BLaER1 treated with 17β-estradiol and CSF1 and Interleukin-3, amounts not matched to agents 10 nM and 100 nM (cell line): ENCODE data around the gene UHMK1.
"Not testable (repeated sequence)": the region's sequence is repeated elsewhere in the genome, so short reads cannot be mapped to it uniquely, and the experiment has no call there.

Source experiments
- H3K27ac ChIP-seq, 11 experiments: shearing (Covaris generic); formaldehyde crosslinking; 2 replicates each; pipeline ENCODE4 v1.8.1; 2022
- H3K27me3 ChIP-seq, 11 experiments: shearing (Covaris generic); formaldehyde crosslinking; 2 replicates each; pipeline ENCODE4 v1.8.1; 2022
- H3K36me3 ChIP-seq, 11 experiments: shearing (Covaris generic); formaldehyde crosslinking; 2 replicates each; pipeline ENCODE4 v1.8.1; 2022
- H3K4me1 ChIP-seq, 10 experiments: shearing (Covaris generic); formaldehyde crosslinking; 2 replicates each; pipeline ENCODE4 v1.8.1; 2022
- H3K4me2 ChIP-seq, 11 experiments: shearing (Covaris generic); formaldehyde crosslinking; 2 replicates each; pipeline ENCODE4 v1.8.1; 2022
- H3K4me3 ChIP-seq, 10 experiments: shearing (Covaris generic); formaldehyde crosslinking; 2 replicates each; pipeline ENCODE4 v1.8.1; 2022
- H3K9ac ChIP-seq, 11 experiments: shearing (Covaris generic); formaldehyde crosslinking; 2 replicates each; pipeline ENCODE4 v1.8.1; 2022
- H3K9me3 ChIP-seq, 11 experiments: shearing (Covaris generic); formaldehyde crosslinking; replicated peaks in 1 of 11; 2 replicates each; pipeline ENCODE4 v1.8.1; 2022
- H4K20me1 ChIP-seq, 11 experiments: shearing (Covaris generic); formaldehyde crosslinking; 2 replicates each; pipeline ENCODE4 v1.8.1; 2022
- Cebpa-rat ChIP-seq, 11 experiments: shearing (Covaris generic); IDR thresholded peaks; 2 replicates each; pipeline ENCODE4 v1.8.1; 2022

Gene UHMK1

GRCh38 chr1:162475089-162475488 lies 22.5 kb upstream of the UHMK1 start:
- Histone ChIP-seq H3K9ac (no peak overlapping the region), H4K20me1 (no peaks in the 10 kb centered on the region), H3K4me3 (no peak overlapping the region), H3K4me2 (no peak overlapping the region), H3K27ac (no peak overlapping the region), H3K9me3 (peaks cover 19 to 28% (median 24%) of the 10 kb centered on the region in 11 experiments), H3K27me3 (no peaks in the 10 kb centered on the region), H3K36me3 (no peaks in the 10 kb centered on the region), H3K4me1 (peaks cover 0 to 13% (median 0%) of the 10 kb centered on the region in 10 experiments; a peak in 6 of 20 replicates)
- no peak for TF ChIP-seq Cebpa-rat (IDR thresholded peaks at IDR 0.05)

DNA sequence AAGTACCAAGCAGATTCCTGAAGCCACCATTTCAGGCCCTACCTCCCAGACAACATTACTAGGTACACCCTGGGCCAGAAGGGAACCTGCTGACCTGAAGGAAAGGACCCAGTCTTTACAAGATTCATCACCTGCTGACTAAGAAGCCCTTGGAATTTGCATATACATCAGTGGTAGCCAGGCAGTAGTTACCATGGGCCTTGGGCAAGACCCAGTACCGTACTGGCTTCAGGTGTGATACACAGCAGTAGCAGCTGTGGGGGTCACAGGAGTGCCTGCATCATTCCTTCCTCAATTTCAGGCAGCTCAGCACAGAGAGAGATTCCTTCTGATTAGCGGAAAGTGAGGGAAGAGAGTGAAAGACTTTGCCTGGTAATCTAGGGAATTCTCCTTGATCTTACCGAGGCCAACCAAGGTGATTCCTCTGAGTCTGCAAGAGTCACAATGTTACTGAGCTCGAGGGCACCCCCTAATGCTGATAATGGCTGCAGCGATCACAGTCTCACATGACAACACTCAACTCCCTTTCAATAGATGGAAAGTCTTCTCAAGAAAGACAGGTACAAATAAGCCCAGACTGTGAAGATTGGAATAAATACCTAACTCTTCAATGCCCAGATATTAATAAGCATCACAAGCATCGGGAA lies 22.0 kb upstream of the UHMK1 start:
- no peaks in the 10 kb centered on the region for H4K20me1 ChIP-seq
- no peaks in the 10 kb centered on the region for H3K36me3 ChIP-seq
- no peak overlapping the region for H3K4me2 ChIP-seq
- H3K27me3 ChIP-seq, result no peaks in the 10 kb centered on the region
- peaks cover 19 to 28% (median 24%) of the 10 kb centered on the region in 11 experiments for H3K9me3 ChIP-seq
- H3K4me1 ChIP-seq, result peaks cover 0 to 7% (median 0%) of the 10 kb centered on the region in 10 experiments; a peak in 6 of 20 replicates
- H3K27ac ChIP-seq, result no peak overlapping the region
- no peak overlapping the region for H3K9ac ChIP-seq
- H3K4me3 ChIP-seq, result no peak overlapping the region
- TF ChIP-seq Cebpa-rat (IDR thresholded peaks at IDR 0.05), result no peak

GRCh38 chr1:162476620-162477019 lies 21.0 kb upstream of the UHMK1 start:
- no peak overlapping the region for H3K9ac ChIP-seq
- no peaks in the 10 kb centered on the region for H3K4me1 ChIP-seq
- H4K20me1 ChIP-seq, result no peaks in the 10 kb centered on the region
- no peaks in the 10 kb centered on the region for H3K36me3 ChIP-seq
- H3K27me3 ChIP-seq, result no peaks in the 10 kb centered on the region
- no peak overlapping the region for H3K4me2 ChIP-seq
- TF ChIP-seq Cebpa-rat (IDR thresholded peaks at IDR 0.05), result no peak
- no peak overlapping the region for H3K27ac ChIP-seq
- H3K4me3 ChIP-seq, result no peak overlapping the region
- peaks cover 19 to 28% (median 24%) of the 10 kb centered on the region in 11 experiments for H3K9me3 ChIP-seq

- Histone ChIP-seq H4K20me1 (no peaks in the 10 kb centered on the region), H3K4me2 (no peak overlapping the region), H3K36me3 (no peaks in the 10 kb centered on the region), H3K4me1 (peaks cover 0 to 12% (median 3%) of the 10 kb centered on the region in 10 experiments; a peak in 9 of 20 replicates), H3K27ac (no peak overlapping the region), H3K27me3 (no peaks in the 10 kb centered on the region), H3K9ac (no peak overlapping the region), H3K9me3 (no peaks in the 10 kb centered on the region), H3K4me3 (no peak overlapping the region)
- TF ChIP-seq Cebpa-rat (IDR thresholded peaks at IDR 0.05), result no peak
These were observed 12.4 kb upstream of the UHMK1 start for GRCh38 chr1:162485236-162485635.

GRCh38 chr1:162487241-162487640 lies 10.4 kb upstream of the UHMK1 start:
- Histone ChIP-seq H3K27ac (no peak overlapping the region), H3K4me3 (no peak overlapping the region), H3K27me3 (no peaks in the 10 kb centered on the region), H4K20me1 (no peaks in the 10 kb centered on the region), H3K4me1 (peaks cover 0 to 12% (median 3%) of the 10 kb centered on the region in 10 experiments; a peak in 9 of 20 replicates), H3K36me3 (no peaks in the 10 kb centered on the region), H3K9me3 (no peaks in the 10 kb centered on the region), H3K4me2 (no peak overlapping the region), H3K9ac (no peak overlapping the region)
- TF ChIP-seq Cebpa-rat (IDR thresholded peaks at IDR 0.05), result no peak

- Histone ChIP-seq H3K4me1 (peaks cover 0 to 12% (median 3%) of the 10 kb centered on the region in 10 experiments; a peak in 9 of 20 replicates), H3K9me3 (no peaks in the 10 kb centered on the region), H3K27me3 (no peaks in the 10 kb centered on the region), H3K9ac (no peak overlapping the region), H3K36me3 (no peaks in the 10 kb centered on the region), H3K4me3 (no peak overlapping the region), H4K20me1 (no peaks in the 10 kb centered on the region), H3K4me2 (no peak overlapping the region), H3K27ac (no peak overlapping the region)
- TF ChIP-seq Cebpa-rat (IDR thresholded peaks at IDR 0.05), result no peak
These were observed 9.4 kb upstream of the UHMK1 start for GRCh38 chr1:162488219-162488618.

GRCh38 chr1:162495531-162496233 lies 1.9 kb upstream of the UHMK1 start:
- not testable (repeated sequence) for H3K9me3 ChIP-seq, H3K4me3 ChIP-seq, H3K27ac ChIP-seq, H3K4me2 ChIP-seq, H3K27me3 ChIP-seq, H3K9ac ChIP-seq
- Histone ChIP-seq H4K20me1 (peaks cover 16 to 28% (median 22%) of the 10 kb centered on the region in 11 experiments; a peak in 18 of 22 replicates), H3K4me1 (peaks cover 17 to 27% (median 25%) of the 10 kb centered on the region in 10 experiments), H3K36me3 (peaks cover 9 to 16% (median 10%) of the 10 kb centered on the region in 11 experiments; a peak in 21 of 22 replicates)

GRCh38 chr1:162497104-162497722 lies 405 bp upstream of the UHMK1 start:
- Histone ChIP-seq H3K27ac (peak overlapping the region; percentile 94 to 99 (median 96)), H3K4me1 (peaks cover 17 to 33% (median 25%) of the 10 kb centered on the region in 10 experiments), H3K4me3 (peak overlapping the region; percentile 85 to 100 (median 95)), H3K27me3 (no peaks in the 10 kb centered on the region), H3K9ac (peak overlapping the region; percentile 94 to 99 (median 97)), H4K20me1 (peaks cover 25 to 41% (median 32%) of the 10 kb centered on the region in 11 experiments; a peak in 20 of 22 replicates), H3K36me3 (peaks cover 24 to 31% (median 25%) of the 10 kb centered on the region in 11 experiments), H3K9me3 (0 out of 22 replicates have a peak, but pooled peaks cover 0 to 6% (median 0%) of the 10 kb centered on the region in 11 experiments), H3K4me2 (peak overlapping the region; percentile 55 to 86 (median 71))
- no peak for TF ChIP-seq Cebpa-rat (IDR thresholded peaks at IDR 0.05)

DNA sequence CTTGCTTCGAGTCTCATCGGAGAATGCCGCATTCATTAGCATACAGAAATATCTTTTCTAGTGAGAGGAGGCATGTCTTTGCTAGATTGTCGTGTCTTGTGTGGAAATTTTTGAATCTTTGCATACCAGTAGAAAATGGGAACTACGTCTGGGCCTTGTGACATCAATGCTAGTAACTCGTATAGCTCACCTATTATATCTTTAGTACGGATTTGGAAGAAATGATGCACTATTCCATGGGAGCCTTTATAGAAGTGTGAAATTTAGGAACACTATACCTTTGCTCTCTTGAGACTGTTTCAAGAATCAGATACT lies 835 bp downstream of the UHMK1 start:
- Histone ChIP-seq H3K4me2 (peak overlapping the region; percentile 77 to 97 (median 87)), H3K4me1 (peaks cover 17 to 33% (median 25%) of the 10 kb centered on the region in 10 experiments), H3K9ac (peak overlapping the region; percentile 94 to 99 (median 97)), H3K27me3 (no peaks in the 10 kb centered on the region), H3K27ac (peak overlapping the region; percentile 94 to 99 (median 96); a peak in 21 of 22 replicates), H4K20me1 (peaks cover 25 to 53% (median 39%) of the 10 kb centered on the region in 11 experiments; a peak in 20 of 22 replicates), H3K4me3 (peak overlapping the region; percentile 85 to 100 (median 95)), H3K36me3 (peaks cover 36 to 44% (median 37%) of the 10 kb centered on the region in 11 experiments), H3K9me3 (0 out of 22 replicates have a peak, but pooled peaks cover 0 to 6% (median 0%) of the 10 kb centered on the region in 11 experiments)
- no peak for TF ChIP-seq Cebpa-rat (IDR thresholded peaks at IDR 0.05)
